Neuronal stem cell (in vitro differentiated cells): Measurements from ENCODE around the gene HHIPL1.

Experiments used
- DNase-seq: peaks from one replicate; pipeline ENCODE4 v3.0.0-alpha.2; 2013; ENCODE audit warnings: low spot score
- H2AFZ ChIP-seq: one replicate; pipeline ENCODE4 v1.6.1; 2013; ENCODE audit warnings: mild to moderate bottlenecking, low read length, inconsistent platforms
- H2AK5ac ChIP-seq: 2 replicates; pipeline ENCODE4 v1.6.1; 2013; ENCODE audit warnings: low read depth, mild to moderate bottlenecking, inconsistent platforms, low read length, moderate library complexity, mixed read lengths
- H2BK120ac ChIP-seq: 2 replicates; pipeline ENCODE4 v1.6.1; 2013; ENCODE audit warnings: low read depth, mild to moderate bottlenecking, inconsistent platforms, low read length, moderate library complexity, mixed read lengths
- H2BK12ac ChIP-seq: one replicate; pipeline ENCODE4 v1.6.1; 2013; ENCODE audit warnings: low read length, inconsistent platforms
- H2BK15ac ChIP-seq: 2 replicates; pipeline ENCODE4 v1.6.1; 2013; ENCODE audit warnings: mild to moderate bottlenecking, low read length, inconsistent platforms, mixed read lengths
- H2BK5ac ChIP-seq: one replicate; pipeline ENCODE4 v1.6.1; 2013; ENCODE audit warnings: inconsistent platforms, mild to moderate bottlenecking, low read length, moderate library complexity
- H3K14ac ChIP-seq: one replicate; pipeline ENCODE4 v1.6.1; 2013; ENCODE audit warnings: low read length, inconsistent platforms
- H3K18ac ChIP-seq: 2 replicates; pipeline ENCODE4 v1.6.1; 2013; ENCODE audit warnings: low read length, inconsistent platforms
- H3K23ac ChIP-seq: 2 replicates; pipeline ENCODE4 v1.6.1; 2013; ENCODE audit warnings: low read depth, mild to moderate bottlenecking, mixed read lengths, low read length, inconsistent platforms; ENCODE audit not compliant: poor library complexity
- H3K27ac ChIP-seq: replicated peaks from 3 replicates; pipeline ENCODE4 v1.5.1; 2013; ENCODE audit warnings: low read length, inconsistent platforms
- H3K27me3 ChIP-seq, 3 experiments: 2 replicates each; pipeline ENCODE4 v1.6.1; 2013; ENCODE audit warnings: low read length in 3 of 3, mild to moderate bottlenecking in 2 of 3, inconsistent platforms in 1 of 3, low read depth in 1 of 3, mixed read lengths in 1 of 3, moderate library complexity in 1 of 3; ENCODE audit not compliant: control insufficient read depth in 3 of 3, insufficient read depth in 3 of 3
- H3K36me3 ChIP-seq, 2 donors: replicated peaks in 1 of 2; 2 replicates each; pipeline ENCODE4 v1.6.1; 2013; ENCODE audit warnings: low read length in 2 of 2; ENCODE audit not compliant: control insufficient read depth in 2 of 2, insufficient read depth in 2 of 2
- H3K4ac ChIP-seq: 2 replicates; pipeline ENCODE4 v1.6.1; 2013; ENCODE audit warnings: inconsistent platforms, mild to moderate bottlenecking, low read length, moderate library complexity
- H3K4me1 ChIP-seq, 2 donors: 1 replicate in 1 of 2; 2 replicates in 1 of 2; pipeline ENCODE4 v1.6.1; 2013; ENCODE audit warnings: low read length in 2 of 2, low read depth in 1 of 2; ENCODE audit not compliant: control insufficient read depth in 2 of 2, insufficient read depth in 1 of 2
- H3K4me2 ChIP-seq: one replicate; pipeline ENCODE4 v1.6.1; 2013; ENCODE audit warnings: mild to moderate bottlenecking, low read length, inconsistent platforms; ENCODE audit not compliant: insufficient read depth, poor library complexity, severe bottlenecking
- H3K4me3 ChIP-seq, 2 donors: 2 replicates each; pipeline ENCODE4 v1.5.1; 2013; ENCODE audit warnings: low read length in 2 of 2, mild to moderate bottlenecking in 2 of 2, inconsistent platforms in 1 of 2, moderate library complexity in 1 of 2
- H3K79me1 ChIP-seq: one replicate; pipeline ENCODE4 v1.6.1; 2013; ENCODE audit warnings: low read depth, mild to moderate bottlenecking, inconsistent platforms, low read length, moderate library complexity
- H3K9ac ChIP-seq: one replicate; pipeline ENCODE4 v1.6.1; 2013; ENCODE audit warnings: mild to moderate bottlenecking, low read depth, low read length, inconsistent platforms; ENCODE audit not compliant: poor library complexity
- H3K9me3 ChIP-seq, 2 donors: replicated peaks in 1 of 2; 2 replicates each; pipeline versions ENCODE3 to v1.6.1; 2013; ENCODE audit warnings: low read length in 2 of 2, mild to moderate bottlenecking in 2 of 2, inconsistent platforms in 1 of 2, low read depth in 1 of 2, mixed read lengths in 1 of 2, moderate library complexity in 1 of 2; ENCODE audit not compliant: control insufficient read depth in 2 of 2, insufficient read depth in 1 of 2
- H4K8ac ChIP-seq: one replicate; pipeline ENCODE4 v1.6.1; 2013; ENCODE audit warnings: low read depth, mild to moderate bottlenecking, inconsistent platforms, low read length, moderate library complexity
- H4K91ac ChIP-seq: one replicate; pipeline ENCODE4 v1.6.1; 2013; ENCODE audit warnings: low read length, low read depth, mild to moderate bottlenecking, inconsistent platforms; ENCODE audit not compliant: poor library complexity
- WGBS, 2 donors: extraction: QIAGEN DNeasy Blood & Tissue Kit; methylation state at CpG; one replicate each; pipeline ENCODE4 v1.1.7; 2013; ENCODE audit warnings: missing lambda C conversion rate in 2 of 2, mixed read lengths in 1 of 2; ENCODE audit not compliant: insufficient read length in 2 of 2, insufficient replicate concordance in 1 of 2; ENCODE audit errors: extremely low coverage in 2 of 2; 5-methylcytosine and 5-hydroxymethylcytosine counted together

Gene HHIPL1

DNA sequence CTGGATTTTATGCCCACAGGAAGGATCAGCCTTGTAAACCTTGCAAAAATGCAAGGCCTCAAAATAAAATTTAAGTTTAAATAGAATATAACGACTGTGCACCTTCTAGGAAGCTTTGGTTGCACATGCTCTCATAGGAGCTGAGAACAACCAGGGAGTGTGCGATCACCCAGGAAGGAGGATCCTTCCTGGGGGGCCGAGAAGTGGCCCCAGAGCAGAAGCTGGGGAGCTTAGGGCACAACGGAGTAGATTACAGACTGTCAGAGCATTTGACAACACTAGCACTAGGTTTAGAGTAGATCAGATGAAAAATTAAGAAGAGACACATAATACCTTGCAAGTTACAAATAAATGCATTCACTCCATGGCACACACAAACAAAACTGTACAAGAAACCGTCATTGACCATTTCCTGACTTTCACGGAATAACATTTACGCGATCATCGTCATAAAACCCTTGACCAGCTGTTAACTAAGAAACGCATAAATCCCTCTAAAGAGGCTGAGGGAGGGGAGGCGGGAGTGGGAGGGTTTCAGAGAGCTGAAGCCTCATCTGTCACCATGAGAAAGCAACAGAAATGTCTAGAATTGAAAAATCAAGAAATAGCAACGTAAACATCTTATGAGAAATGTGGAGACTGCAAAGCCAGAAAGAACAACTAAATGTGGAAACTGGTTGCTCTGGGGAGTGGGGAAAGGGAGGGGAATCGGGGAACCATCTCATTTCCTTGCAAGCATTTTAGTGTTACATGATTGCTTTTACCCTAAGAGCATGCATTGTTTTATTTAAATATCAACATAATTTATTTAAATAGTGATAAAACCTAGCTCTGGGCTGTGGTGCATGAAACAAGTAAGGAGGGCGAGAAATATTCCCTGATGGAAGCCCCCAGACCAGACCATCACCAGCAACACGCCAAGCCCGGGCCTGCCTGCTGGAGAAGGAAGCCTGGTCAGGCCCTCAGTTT is 27.8 kb upstream of the HHIPL1 start:
- H3K23ac ChIP-seq, result no peak overlapping the region
- no peak overlapping the region for H2AFZ ChIP-seq
- H3K9me3 ChIP-seq, result no peaks in the 10 kb centered on the region
- no peak overlapping the region for H3K14ac ChIP-seq
- H3K9ac ChIP-seq, result no peak overlapping the region
- H3K36me3 ChIP-seq, result no peaks in the 10 kb centered on the region
- peaks cover 7 to 23% of the 10 kb centered on the region in 2 donors for H3K4me1 ChIP-seq
- no peak overlapping the region for H3K4ac ChIP-seq
- H4K91ac ChIP-seq, result no peak overlapping the region
- H3K27ac ChIP-seq, result no peak overlapping the region
- no peak overlapping the region for H3K18ac ChIP-seq
- no CpG with 5 or more reads among the region's 16 CpGs for WGBS, 2 donors
- no peaks in the 10 kb centered on the region for H3K27me3 ChIP-seq
- H2BK15ac ChIP-seq, result no peak overlapping the region
- no peak overlapping the region for H3K4me2 ChIP-seq
- no peak overlapping the region for H2AK5ac ChIP-seq
- no peaks in the 10 kb centered on the region for H3K79me1 ChIP-seq
- no peak for DNase-seq
- no peak overlapping the region for H4K8ac ChIP-seq
- H2BK12ac ChIP-seq, result peak overlapping the region; percentile 67
- H3K4me3 ChIP-seq, result no peak overlapping the region
- no peak overlapping the region for H2BK120ac ChIP-seq
- H2BK5ac ChIP-seq, result no peak overlapping the region

- H2BK15ac ChIP-seq, result no peak overlapping the region
- peak overlapping the region; percentile 41 for H3K14ac ChIP-seq
- H3K4ac ChIP-seq, result no peak overlapping the region
- no peak overlapping the region for H3K4me2 ChIP-seq
- peaks cover 7 to 16% of the 10 kb centered on the region in 2 donors for H3K4me1 ChIP-seq
- H3K23ac ChIP-seq, result no peak overlapping the region
- no peaks in the 10 kb centered on the region for H3K9me3 ChIP-seq
- DNase-seq, result no peak
- H3K27ac ChIP-seq, result no peak overlapping the region
- H3K27me3 ChIP-seq, result no peaks in the 10 kb centered on the region
- peak overlapping the region; percentile 78 for H2AFZ ChIP-seq
- H3K9ac ChIP-seq, result peak overlapping the region; percentile 27
- no CpG with 5 or more reads among the region's 13 CpGs for WGBS, 2 donors
- H4K8ac ChIP-seq, result no peak overlapping the region
- no peaks in the 10 kb centered on the region for H3K79me1 ChIP-seq
- H2AK5ac ChIP-seq, result peak overlapping the region; percentile 96
- H3K4me3 ChIP-seq, result no peak overlapping the region
- no peak overlapping the region for H2BK120ac ChIP-seq
- no peak overlapping the region for H2BK5ac ChIP-seq
- peak overlapping the region; percentile 88 for H3K18ac ChIP-seq
- peak overlapping the region; percentile 24 for H2BK12ac ChIP-seq
- H4K91ac ChIP-seq, result no peak overlapping the region
- no peaks in the 10 kb centered on the region for H3K36me3 ChIP-seq
Measured at GRCh38 chr14:99619835-99620834, 24.8 kb upstream of the HHIPL1 start.

- Histone ChIP-seq H2BK15ac (no peak overlapping the region), H3K23ac (no peak overlapping the region), H3K9ac (no peak overlapping the region), H3K4me2 (no peak overlapping the region), H2BK120ac (no peak overlapping the region), H3K27ac (no peak overlapping the region), H3K9me3 (no peaks in the 10 kb centered on the region), H3K4me3 (no peak overlapping the region), H4K91ac (no peak overlapping the region), H3K4ac (no peak overlapping the region), H3K14ac (no peak overlapping the region), H3K18ac (no peak overlapping the region), H4K8ac (no peak overlapping the region), H2AFZ (no peak overlapping the region), H2BK12ac (no peak overlapping the region), H2AK5ac (no peak overlapping the region), H3K36me3 (no peaks in the 10 kb centered on the region), H2BK5ac (no peak overlapping the region), H3K27me3 (no peaks in the 10 kb centered on the region), H3K4me1 (peaks cover 7 to 21% of the 10 kb centered on the region in 2 donors), H3K79me1 (no peaks in the 10 kb centered on the region)
- no CpG with 5 or more reads among the region's 6 CpGs for WGBS, 2 donors
- no peak for DNase-seq
Measured at GRCh38 chr14:99621948-99622347, 23.0 kb upstream of the HHIPL1 start.
